Vagina (tissue), 2 donors: ENCODE data around the gene PTPN12.

Experiments
- POLR2A ChIP-seq, 2 donors: fragments of 450-650 bp; IDR thresholded peaks; one replicate each; pipeline ENCODE4 v1.6.1; 2017; ENCODE audit warnings: antibody characterized with exemption in 2 of 2, mild to moderate bottlenecking in 2 of 2, moderate library complexity in 2 of 2
- POLR2AphosphoS5 ChIP-seq, 2 donors: sonication (generic); formaldehyde crosslinking; IDR thresholded peaks; one replicate each; pipeline ENCODE4 v1.9.0; 2017; ENCODE audit warnings: antibody characterized with exemption in 2 of 2, mild to moderate bottlenecking in 2 of 2, low read depth in 1 of 2; ENCODE audit not compliant: insufficient read depth in 1 of 2

- TF ChIP-seq POLR2AphosphoS5 (IDR thresholded peaks at IDR 0.05; ENCODE audit: insufficient read depth in 1 of 2, low read depth in 1 of 2) (peak; percentile 41 to 80), POLR2A (IDR thresholded peaks at IDR 0.05) (no peak)
These were observed 1.5 kb downstream of the PTPN12 start for GRCh38 chr7:77538281-77539212.
